Measurements from ENCODE around the gene PACS2.

The PACS2 gene

GRCh38 chr14:105325716-105326567, 11.4 kb downstream of the PACS2 start:
- TF ChIP-seq CREB5 (CRISPR knock-in tag; IDR thresholded peaks at IDR 0.05; ENCODE audit: low read depth) (no peak), TSHZ2 (CRISPR knock-in tag; IDR thresholded peaks at IDR 0.05) (no peak), ZNF565 (CRISPR knock-in tag; conservative IDR thresholded peaks at IDR 0.05; ENCODE audit: low read depth) (no peak), TOX (CRISPR knock-in tag; IDR thresholded peaks at IDR 0.05; ENCODE audit: borderline replicate concordance) (no peak), CSRNP3 (CRISPR knock-in tag; IDR thresholded peaks at IDR 0.05) (no peak), ESRRG (CRISPR knock-in tag; IDR thresholded peaks at IDR 0.05) (no peak), RARB (CRISPR knock-in tag; IDR thresholded peaks at IDR 0.05) (no peak), CSDC2 (CRISPR knock-in tag; IDR thresholded peaks at IDR 0.05) (no peak), SNAI2 (CRISPR knock-in tag; IDR thresholded peaks at IDR 0.05) (no peak), BACH2 (CRISPR knock-in tag; IDR thresholded peaks at IDR 0.05; ENCODE audit: borderline replicate concordance) (no peak), OSR1 (CRISPR knock-in tag; IDR thresholded peaks at IDR 0.05) (no peak), ARNTL (CRISPR knock-in tag; IDR thresholded peaks at IDR 0.05; ENCODE audit: borderline replicate concordance, low read depth) (no peak)
- ATAC-seq = no peak

GRCh38 chr14:105326568-105326867, 12.0 kb downstream of the PACS2 start:
- ATAC-seq = no peak
- no peak for TF ChIP-seq ZNF565 (CRISPR knock-in tag; conservative IDR thresholded peaks at IDR 0.05; ENCODE audit: low read depth)
- TF ChIP-seq GLIS3 (CRISPR knock-in tag; IDR thresholded peaks at IDR 0.05) = no peak
- no peak for TF ChIP-seq ZNF70 (CRISPR knock-in tag; IDR thresholded peaks at IDR 0.05)
- TF ChIP-seq ZC3H10 (CRISPR knock-in tag; IDR thresholded peaks at IDR 0.05) = no peak
- no peak for TF ChIP-seq CSRNP3 (CRISPR knock-in tag; IDR thresholded peaks at IDR 0.05)
- TF ChIP-seq ISL1 (CRISPR knock-in tag; IDR thresholded peaks at IDR 0.05) = no peak
- no peak for TF ChIP-seq ZNF8 (CRISPR knock-in tag; IDR thresholded peaks at IDR 0.05)
- TF ChIP-seq ESRRG (CRISPR knock-in tag; IDR thresholded peaks at IDR 0.05) = no peak
- TF ChIP-seq TCF4 (CRISPR knock-in tag; IDR thresholded peaks at IDR 0.05; ENCODE audit: borderline replicate concordance) = no peak
- TF ChIP-seq ZFP30 (CRISPR knock-in tag; IDR thresholded peaks at IDR 0.05) = no peak
- TF ChIP-seq CSDC2 (CRISPR knock-in tag; IDR thresholded peaks at IDR 0.05) = no peak
- no peak for TF ChIP-seq POU6F1 (CRISPR knock-in tag; IDR thresholded peaks at IDR 0.05; ENCODE audit: borderline replicate concordance, low read depth)
- TF ChIP-seq TOX (CRISPR knock-in tag; IDR thresholded peaks at IDR 0.05; ENCODE audit: borderline replicate concordance) = no peak
- TF ChIP-seq ARNTL (CRISPR knock-in tag; IDR thresholded peaks at IDR 0.05; ENCODE audit: borderline replicate concordance, low read depth) = no peak
- no peak for TF ChIP-seq PPARA (CRISPR knock-in tag; IDR thresholded peaks at IDR 0.05; ENCODE audit: borderline replicate concordance)
- TF ChIP-seq OSR1 (CRISPR knock-in tag; IDR thresholded peaks at IDR 0.05) = no peak
- TF ChIP-seq RARB (CRISPR knock-in tag; IDR thresholded peaks at IDR 0.05) = no peak
